Uterine smooth muscle cell (primary cell): Measurements from ENCODE around the gene PON3. TPM values are rescaled to one million over a fixed set of nuclear protein-coding genes. Genes with fewer than 3 reads are reported as not detected.

Experiments
- total RNA-seq: library from RNA; depleted of rRNA; stranded (reverse); fragments of >200 nt; gene quantifications from 2 replicates; pipeline ENCODE4 v1.2.3, GENCODE V29; 2014

Gene PON3
- 0.11 and 0.12 TPM in 2 replicates for total RNA-seq

DNA sequence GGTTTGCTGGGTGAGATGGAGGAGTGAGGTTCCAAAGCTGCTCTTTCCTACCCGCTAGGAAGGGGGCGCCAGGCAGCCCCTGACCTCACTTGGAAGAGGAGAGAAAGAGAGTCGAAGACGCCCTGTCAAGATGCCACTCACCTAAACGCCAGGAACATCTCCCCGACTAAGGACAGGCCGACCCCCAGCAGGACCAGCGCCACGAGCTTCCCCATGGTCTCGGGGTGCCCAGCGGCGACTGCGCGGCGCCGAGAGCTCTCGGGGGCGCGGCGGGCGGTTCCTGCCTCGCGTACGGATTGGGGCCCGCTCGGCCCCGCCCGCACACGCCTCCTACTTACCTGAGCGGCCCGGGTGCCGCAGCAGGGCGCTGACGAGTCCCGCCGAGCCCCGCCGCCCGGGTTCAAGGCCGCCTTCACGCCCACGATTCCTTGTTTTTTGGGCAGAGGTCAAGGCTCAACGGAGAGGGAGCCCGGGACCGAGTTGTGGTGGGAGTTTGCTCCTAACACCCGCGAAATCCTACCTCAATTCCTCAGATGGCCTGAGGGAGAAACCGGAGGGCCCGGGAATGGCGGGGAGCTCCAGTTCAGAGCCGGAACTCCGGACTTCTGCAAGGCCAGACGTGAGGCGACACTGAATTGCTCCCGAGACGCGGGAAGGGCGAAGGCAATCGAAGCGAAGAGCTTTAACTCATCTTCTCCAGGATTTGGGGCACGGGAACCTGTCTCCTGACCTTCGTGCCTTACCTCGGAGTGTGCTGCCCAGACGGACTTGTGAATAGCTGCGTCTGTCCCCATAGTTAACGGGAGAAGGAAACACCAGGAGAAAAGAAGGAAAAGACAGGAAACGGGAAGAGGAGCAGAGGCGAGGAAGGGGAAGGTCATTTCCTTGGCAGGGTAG is at the start of gene PON3:
Gene PON3, minus strand, starts transcription at position 240 of the 897 bp plus-strand sequence. Its CDS starts 25 bp downstream, at position 215.

DNA sequence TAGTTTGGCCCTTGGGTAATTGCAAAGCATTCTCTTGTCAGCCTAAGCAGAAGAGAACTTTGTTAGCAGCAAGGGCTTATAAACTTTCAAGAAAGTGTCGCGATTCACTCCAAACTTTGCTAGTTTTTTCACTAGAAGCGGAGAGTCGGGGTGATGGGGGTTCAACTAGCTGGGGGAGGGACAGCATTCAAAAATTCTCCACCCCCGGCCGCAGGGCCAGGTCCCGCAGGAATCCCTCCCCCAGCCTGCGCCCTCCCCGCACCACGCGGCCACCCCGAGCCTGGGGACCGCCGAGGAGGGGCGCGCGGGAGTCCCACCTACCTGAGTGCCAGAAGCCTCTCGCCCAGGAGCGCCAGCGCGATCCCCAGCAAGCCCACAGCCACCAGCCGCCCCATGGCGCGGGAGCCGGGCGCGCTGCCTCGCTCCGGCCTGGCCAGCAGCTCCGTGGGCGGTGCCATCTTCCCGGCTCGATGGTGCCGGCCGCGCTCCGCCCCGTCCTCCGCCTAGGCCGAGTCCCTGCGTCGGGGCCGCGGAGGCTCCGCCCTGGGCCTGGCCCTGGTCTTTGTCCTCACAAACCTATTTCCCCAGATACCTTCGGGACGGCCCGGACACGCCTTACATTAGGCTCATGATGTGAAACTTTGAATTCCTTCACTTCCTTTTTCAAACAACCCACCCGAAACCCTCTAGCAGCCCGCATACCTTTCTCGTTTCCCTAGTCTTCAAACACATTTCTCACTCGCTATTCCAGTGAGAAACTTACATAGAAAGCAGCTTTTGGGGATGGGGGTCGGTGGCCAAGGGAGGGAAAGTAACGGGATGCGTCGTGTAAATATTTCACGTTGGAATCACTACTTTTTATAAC is 38.6 kb upstream of the PON3 start, which contains the start of gene PON2:
Gene PON2, minus strand, starts transcription at position 472 of the 865 bp plus-strand sequence. Its CDS starts 77 bp downstream, at position 395.

DNA sequence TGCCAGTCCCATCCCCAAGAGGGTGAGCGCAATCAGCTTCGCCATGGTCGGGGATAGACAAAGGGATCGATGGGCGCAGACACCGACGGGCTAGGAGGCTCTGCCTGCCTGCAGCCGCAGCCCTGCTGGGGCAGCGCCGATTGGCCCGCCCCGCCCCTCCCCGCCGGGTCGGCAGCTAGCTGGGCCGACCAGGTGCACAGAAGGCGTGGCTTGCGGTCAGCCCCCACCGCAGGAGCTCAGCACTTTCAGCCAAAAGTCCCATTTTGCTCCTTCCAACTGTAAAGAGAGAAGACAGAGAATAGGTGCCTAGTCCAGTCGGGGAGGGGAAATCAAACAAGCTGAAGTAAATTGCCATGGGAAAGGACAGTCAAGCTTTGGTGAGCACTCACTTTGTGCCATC is 71.7 kb downstream of the PON3 start, which contains the start of gene PON1:
Gene PON1, minus strand, starts transcription at position 102 of the 400 bp plus-strand sequence. Its CDS starts 57 bp downstream, at position 45.

Other genes with a start within 250 kb of the PON3 start
- gene PON1, start 71.8 kb downstream of the PON3 start, total RNA-seq, result not detected in 2 replicates
- gene PON2, start 38.7 kb upstream of the PON3 start, total RNA-seq, result 47.4 and 49.4 TPM in 2 replicates
- gene ASB4, start 89.6 kb upstream of the PON3 start, total RNA-seq, result not detected in 2 replicates
- under 0.01 and 0.12 TPM in 2 replicates for gene PDK4, start 200.1 kb upstream of the PON3 start, total RNA-seq